Erythroblast (primary cell): Measurements from ENCODE around the gene SPO11.

Experiments
- GATA1 ChIP-seq: IDR thresholded peaks from 2 replicates; pipeline ENCODE4 v1.6.1; 2011; ENCODE audit warnings: low read depth, mild to moderate bottlenecking, control low read depth, low read length, moderate library complexity
- POLR2A ChIP-seq: IDR thresholded peaks from 2 replicates; pipeline ENCODE4 v1.6.1; 2011; ENCODE audit warnings: mild to moderate bottlenecking, low read length

DNA sequence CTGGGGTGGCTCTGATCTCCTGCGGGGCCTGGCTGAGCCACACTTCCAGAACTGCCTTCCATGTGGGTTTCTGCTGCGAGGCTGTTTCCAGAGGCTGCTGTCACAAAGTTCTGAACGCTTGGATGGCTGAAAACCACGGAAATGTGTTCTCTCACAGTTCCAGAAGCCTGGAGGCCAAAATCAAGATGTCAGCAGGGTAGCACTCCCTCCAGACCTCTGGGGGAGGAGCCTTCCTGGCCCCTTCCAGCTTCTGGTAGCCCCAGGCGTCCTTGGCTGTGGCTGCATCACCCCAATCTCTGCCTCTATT, 39.5 kb upstream of the SPO11 start:
- TF ChIP-seq POLR2A (no peak), GATA1 (no peak)
